Measurements from ENCODE around the gene SMIM30. TPM values are rescaled to one million over a fixed set of nuclear protein-coding genes. Genes with fewer than 3 reads are reported as not detected.

Gene SMIM30
- total and polyA plus RNA-seq, 12 donors = 77.0 to 411 (median 164) TPM

GRCh38 chr7:113109718-113110117, 8.6 kb downstream of the SMIM30 start:
- intact Hi-C loops (cut with DNase I) = loop anchor here in 3 of 10 donors (10.0 kb wide), 2 partner anchors 315 to 325 kb away; partner anchors contain the start of gene TMEM168 (in 1 of the 3)
- WGBS, 2 donors = 74 to 80% methylated on average over 1 of the region's 1 CpG
- TF ChIP-seq, protein P1, sequence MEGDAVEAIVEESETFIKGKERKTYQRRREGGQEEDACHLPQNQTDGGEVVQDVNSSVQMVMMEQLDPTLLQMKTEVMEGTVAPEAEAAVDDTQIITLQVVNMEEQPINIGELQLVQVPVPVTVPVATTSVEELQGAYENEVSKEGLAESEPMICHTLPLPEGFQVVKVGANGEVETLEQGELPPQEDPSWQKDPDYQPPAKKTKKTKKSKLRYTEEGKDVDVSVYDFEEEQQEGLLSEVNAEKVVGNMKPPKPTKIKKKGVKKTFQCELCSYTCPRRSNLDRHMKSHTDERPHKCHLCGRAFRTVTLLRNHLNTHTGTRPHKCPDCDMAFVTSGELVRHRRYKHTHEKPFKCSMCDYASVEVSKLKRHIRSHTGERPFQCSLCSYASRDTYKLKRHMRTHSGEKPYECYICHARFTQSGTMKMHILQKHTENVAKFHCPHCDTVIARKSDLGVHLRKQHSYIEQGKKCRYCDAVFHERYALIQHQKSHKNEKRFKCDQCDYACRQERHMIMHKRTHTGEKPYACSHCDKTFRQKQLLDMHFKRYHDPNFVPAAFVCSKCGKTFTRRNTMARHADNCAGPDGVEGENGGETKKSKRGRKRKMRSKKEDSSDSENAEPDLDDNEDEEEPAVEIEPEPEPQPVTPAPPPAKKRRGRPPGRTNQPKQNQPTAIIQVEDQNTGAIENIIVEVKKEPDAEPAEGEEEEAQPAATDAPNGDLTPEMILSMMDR (IDR thresholded peaks at IDR 0.05) = no peak

GRCh38 chr7:113100121-113100603, 18.2 kb downstream of the SMIM30 start:
- Histone ChIP-seq H3K36me3 (no peaks in the 10 kb centered on the region), H3K9me3 (no peaks in the 10 kb centered on the region), H3K4me3 (peak overlapping the region in 6 of 10 donors; percentile 3 to 28 (median 20)), H3K27me3 (no peaks in the 10 kb centered on the region), H3K4me1 (peaks cover 0 to 17% (median 0%) of the 10 kb centered on the region in 9 donors), H3K27ac (peak overlapping the region in 5 of 10 donors; percentile 8 to 48 (median 33))
- DNase-seq (peak; percentile 21 to 60), ATAC-seq (peak; percentile 42 to 92 (median 83))
- TF ChIP-seq, protein P1 (IDR thresholded peaks at IDR 0.05) = no peak
- intact Hi-C loops (cut with DNase I) = no loop called here
- 35 to 41% methylated on average over 5 of the region's 5 CpGs for WGBS, 2 donors

More at GRCh38 chr7:113109718-113110117, 8.6 kb downstream of the SMIM30 start:
- DNase-seq (no peak), ATAC-seq (no peak)
- peaks cover 0 to 6% (median 0%) of the 10 kb centered on the region in 9 donors for H3K4me1 ChIP-seq
- no peaks in the 10 kb centered on the region for H3K9me3 ChIP-seq
- H3K36me3 ChIP-seq = peaks cover 0 to 24% (median 0%) of the 10 kb centered on the region in 9 donors
- H3K4me3 ChIP-seq = no peak overlapping the region
- no peak overlapping the region for H3K27ac ChIP-seq
- H3K27me3 ChIP-seq = no peaks in the 10 kb centered on the region

DNA sequence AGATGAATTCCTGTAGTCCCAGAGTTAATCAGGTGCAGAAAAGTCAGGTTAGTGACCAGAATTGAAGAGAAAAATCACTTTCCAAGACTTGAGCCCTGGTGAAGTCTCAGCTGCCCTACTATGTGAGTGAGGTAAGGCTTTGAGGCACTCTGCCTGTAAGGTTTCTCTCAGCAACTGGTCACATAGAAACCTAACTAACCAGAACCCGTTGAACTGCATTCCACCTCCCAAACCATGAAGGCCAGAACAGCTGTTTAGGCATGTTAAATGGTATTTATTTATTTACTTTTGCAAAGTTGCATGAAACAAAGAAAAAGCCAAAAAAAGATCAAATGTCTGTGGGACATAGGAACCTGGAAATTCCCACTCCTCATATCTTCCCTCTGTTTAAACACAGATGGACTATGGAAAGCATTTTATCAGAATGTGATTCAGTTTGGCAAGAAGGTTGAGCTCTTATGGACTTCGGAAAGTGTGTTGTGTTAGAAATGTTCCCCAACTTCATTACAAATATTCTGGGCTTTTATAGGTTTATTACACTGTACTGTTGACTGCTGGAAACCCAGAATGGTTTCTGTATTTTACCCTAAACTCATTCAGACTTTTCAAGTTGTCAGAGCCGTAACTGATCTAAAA, 19.0 kb downstream of the SMIM30 start:
- H3K27ac ChIP-seq = peak overlapping the region in 5 of 10 donors; percentile 8 to 48 (median 33)
- no peaks in the 10 kb centered on the region for H3K36me3 ChIP-seq
- no peaks in the 10 kb centered on the region for H3K27me3 ChIP-seq
- TF ChIP-seq, protein P1 (IDR thresholded peaks at IDR 0.05) = no peak
- intact Hi-C loops (cut with DNase I) = no loop called here
- 28 to 38% methylated on average over 3 of the region's 3 CpGs for WGBS, 2 donors
- H3K4me1 ChIP-seq = peaks cover 0 to 17% (median 0%) of the 10 kb centered on the region in 9 donors
- peak overlapping the region in 6 of 10 donors; percentile 3 to 28 (median 20) for H3K4me3 ChIP-seq
- no peaks in the 10 kb centered on the region for H3K9me3 ChIP-seq
- DNase-seq (no peak), ATAC-seq (peak in 1 of 8 donors; percentile 48)

DNA sequence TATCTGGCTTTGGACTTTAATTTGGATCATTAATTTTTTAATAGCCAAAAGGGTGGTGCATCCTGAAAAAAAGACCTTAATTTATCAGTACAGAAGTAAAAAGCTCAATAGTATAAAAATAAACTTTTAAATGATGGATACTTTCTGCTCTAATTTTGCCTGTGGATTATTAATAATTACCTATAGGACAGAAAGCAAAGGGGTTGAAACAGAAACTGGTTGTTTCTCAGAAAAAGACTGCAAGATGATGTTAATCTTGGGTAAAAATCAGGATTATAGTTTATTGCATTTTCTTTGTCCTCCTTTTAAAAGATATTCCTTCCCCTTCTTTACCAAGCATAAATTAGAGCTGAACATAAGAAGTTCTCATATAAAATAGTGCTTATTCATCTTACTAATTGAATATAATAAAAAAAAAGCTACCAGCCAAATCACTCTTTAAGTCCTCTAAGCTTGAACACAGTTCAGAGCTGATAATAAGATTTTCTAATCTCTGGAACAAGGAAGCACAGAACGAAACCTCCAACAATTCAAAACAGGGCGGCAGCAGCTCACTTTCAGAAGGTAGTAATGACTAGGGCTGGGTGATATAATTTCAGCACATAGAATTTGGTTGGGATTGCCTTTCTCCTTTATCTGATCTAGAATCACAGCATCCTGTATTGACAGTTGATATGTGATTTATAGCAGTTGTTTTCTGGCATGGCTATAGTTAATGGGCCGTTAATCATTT, 23.7 kb downstream of the SMIM30 start:
- no peaks in the 10 kb centered on the region for H3K9me3 ChIP-seq
- H3K4me3 ChIP-seq = no peak overlapping the region
- ATAC-seq (no peak), DNase-seq (no peak)
- H3K4me1 ChIP-seq = peaks cover 0 to 7% (median 0%) of the 10 kb centered on the region in 9 donors
- TF ChIP-seq, protein P1 (IDR thresholded peaks at IDR 0.05) = no peak
- H3K36me3 ChIP-seq = no peaks in the 10 kb centered on the region
- 62 to 76% methylated on average over 3 of the region's 3 CpGs for WGBS, 2 donors
- no peaks in the 10 kb centered on the region for H3K27me3 ChIP-seq
- H3K27ac ChIP-seq = no peak overlapping the region
- intact Hi-C loops (cut with DNase I) = no loop called here

Data from heart right ventricle (tissue), 16 donors.